Activated B cell treated with CpG ODN at 0.5 μM for 24 hours (primary cell): ENCODE measurements around the gene MTPN. TPM values are rescaled to one million over a fixed set of nuclear protein-coding genes. Genes with fewer than 3 reads are reported as not detected.
A peak's percentile ranks its signal among the peaks of the same experiment; 100 is the strongest.

Experiments used
- ATAC-seq: fragments of 200-7000 bp; cut with Tn5 transposase; one replicate; pipeline ENCODE4 v1.10.0; 2021; ENCODE audit warnings: low read depth, mild to moderate bottlenecking, moderate library complexity
- CTCF ChIA-PET: fragments of 350-600 bp; sonication (Branson Sonifier 250); formaldehyde crosslinking; loops from one replicate; lab custom pipeline; 2021; ENCODE audit warnings: antibody characterized with exemption; lab: Charles Lee
- POLR2A ChIA-PET: fragments of 350-600 bp; sonication (Branson Sonifier 250); formaldehyde crosslinking; loops from one replicate; lab custom pipeline; 2021; ENCODE audit warnings: antibody characterized with exemption; lab: Charles Lee
- DNase-seq: peaks from one replicate; pipeline ENCODE4 v3.0.0; 2022
- H3K27ac Mint-ChIP-seq: one replicate; pipeline ENCODE4 v1.8.0; 2020; ENCODE audit warnings: mixed read lengths
- H3K27me3 Mint-ChIP-seq: one replicate; pipeline ENCODE4 v1.8.0; 2021; ENCODE audit warnings: mixed read lengths
- H3K36me3 Mint-ChIP-seq: one replicate; pipeline ENCODE4 v1.8.0; 2021; ENCODE audit warnings: low read depth, mixed read lengths
- H3K4me1 Mint-ChIP-seq: one replicate; pipeline ENCODE4 v1.8.0; 2021; ENCODE audit warnings: mixed read lengths
- H3K4me3 Mint-ChIP-seq: one replicate; pipeline ENCODE4 v1.8.0; 2020; ENCODE audit warnings: mild to moderate bottlenecking, mixed read lengths
- H3K9me3 Mint-ChIP-seq: one replicate; pipeline ENCODE4 v1.8.0; 2020; ENCODE audit warnings: mixed read lengths
- CTCF ChIP-seq: fragments of 200-600 bp; IDR thresholded peaks from one replicate; pipeline ENCODE4 v1.8.0; 2022; ENCODE audit warnings: antibody characterized with exemption, mild to moderate bottlenecking
- intact Hi-C: fragments of 100-400 bp; cut with micrococcal nuclease; formaldehyde crosslinking; loops from one replicate; pipeline ENCODE4 v1.15.1; 2024
- total RNA-seq: library from RNA; stranded (reverse); gene quantifications from 2 replicates; pipeline ENCODE4 v1.2.3, GENCODE V29; 2022

The MTPN gene
- total RNA-seq, 1 donor from 2014 or later: 137 TPM

GRCh38 chr7:135980012-135980551 lies 2.9 kb upstream of the MTPN start:
- Mint-ChIP-seq H3K27me3 (no peaks in the 10 kb centered on the region), H3K9me3 (no peaks in the 10 kb centered on the region), H3K4me1 (peaks cover 75% of the 10 kb centered on the region), H3K36me3 (peaks cover 14% of the 10 kb centered on the region), H3K4me3 (peak overlapping the region; percentile 75), H3K27ac (peak overlapping the region; percentile 91)
- no peak for ATAC-seq
- POLR2A ChIA-PET: interaction anchor here (1.3 kb wide), 1 partner anchor 9 kb away, joined by 3 read pairs; no protein-coding TSS in a partner anchor
- CTCF ChIA-PET: no interaction called here
- intact Hi-C loops: loop anchor here (1.0 to 5.0 kb wide), 4 partner anchors 9 to 768 kb away; partner anchors contain the start of gene WDR91
- no peak for DNase-seq
- no peak for TF ChIP-seq CTCF

- CTCF ChIA-PET: no interaction called here
- TF ChIP-seq CTCF: no peak
- Mint-ChIP-seq H3K27ac (peak overlapping the region; percentile 91), H3K4me3 (peak overlapping the region; percentile 75), H3K36me3 (peaks cover 18% of the 10 kb centered on the region), H3K9me3 (no peaks in the 10 kb centered on the region), H3K4me1 (peaks cover 79% of the 10 kb centered on the region), H3K27me3 (no peaks in the 10 kb centered on the region)
- intact Hi-C loops: loop anchor here (1.0 to 10.0 kb wide), 7 partner anchors 8 to 1525 kb away; partner anchors contain the start of genes AGBL3, AKR1B1, TMEM140 and WDR91
- DNase-seq (no peak), ATAC-seq (no peak)
- POLR2A ChIA-PET: interaction anchor here (1.3 kb wide), 1 partner anchor 10 kb away, joined by 3 read pairs; no protein-coding TSS in a partner anchor
Observed at GRCh38 chr7:135979471-135980011, 2.4 kb upstream of the MTPN start.

GRCh38 chr7:135978624-135979023 lies 1.5 kb upstream of the MTPN start:
- POLR2A ChIA-PET: interaction anchor here (0.6 to 1.0 kb wide), 2 partner anchors 17 to 817 kb away, joined by 3 read pairs; no protein-coding TSS in a partner anchor

GRCh38 chr7:135977742-135978066 lies 545 bp upstream of the MTPN start:
- H3K4me3 Mint-ChIP-seq: peak overlapping the region; percentile 99
- H3K27me3 Mint-ChIP-seq: no peaks in the 10 kb centered on the region
- intact Hi-C loops: loop anchor here (1.0 to 10.0 kb wide), 10 partner anchors 15 to 1661 kb away; partner anchors contain the start of genes AGBL3, AKR1B1, BPGM and CNOT4
- ChIA-PET CTCF (no interaction called here), POLR2A (interaction anchor here (0.7 to 2.2 kb wide), 4 partner anchors 11 to 816 kb away, joined by 3 to 11 read pairs (median 4); partner anchors contain the start of gene STMP1)
- ATAC-seq: no peak
- peaks cover 26% of the 10 kb centered on the region for H3K36me3 Mint-ChIP-seq
- H3K9me3 Mint-ChIP-seq: no peaks in the 10 kb centered on the region
- no peak for DNase-seq
- H3K27ac Mint-ChIP-seq: peak overlapping the region; percentile 99
- TF ChIP-seq CTCF: no peak
- peaks cover 89% of the 10 kb centered on the region for H3K4me1 Mint-ChIP-seq

More at GRCh38 chr7:135978624-135979023, 1.5 kb upstream of the MTPN start:
- CTCF ChIA-PET: no interaction called here
- TF ChIP-seq CTCF: no peak
- H3K9me3 Mint-ChIP-seq: no peaks in the 10 kb centered on the region
- peaks cover 22% of the 10 kb centered on the region for H3K36me3 Mint-ChIP-seq
- no peak for DNase-seq
- H3K4me3 Mint-ChIP-seq: no peak overlapping the region
- intact Hi-C loops: loop anchor here (5.0 to 10.0 kb wide), 3 partner anchors 831 to 1524 kb away; partner anchors contain the start of genes AGBL3, AKR1B1 and TMEM140
- ATAC-seq: no peak
- peak overlapping the region; percentile 51 for H3K27ac Mint-ChIP-seq
- H3K4me1 Mint-ChIP-seq: peaks cover 88% of the 10 kb centered on the region
- H3K27me3 Mint-ChIP-seq: no peaks in the 10 kb centered on the region
